ENCODE results near the gene QTRT2. TPM values are rescaled to one million over a fixed set of nuclear protein-coding genes. Genes with fewer than 3 reads are reported as not detected.

QTRT2 gene
- total RNA-seq, 4 donors from 2014 or later = 16.4 to 19.7 (median 18.9) TPM

- TF ChIP-seq POLR2AphosphoS5 (IDR thresholded peaks at IDR 0.05) (no peak), CTCF (IDR thresholded peaks at IDR 0.05) (no peak), EP300 (IDR thresholded peaks at IDR 0.05) (no peak), POLR2A (IDR thresholded peaks at IDR 0.05) (no peak)
- H3K27me3 ChIP-seq = no peaks in the 10 kb centered on the region
- no peaks in the 10 kb centered on the region for H3K4me1 ChIP-seq
- no peak overlapping the region for H3K4me3 ChIP-seq
- no peaks in the 10 kb centered on the region for H3K9me3 ChIP-seq
- H3K36me3 ChIP-seq = peaks cover 82% of the 10 kb centered on the region
- no peak for DNase-seq (ENCODE audit: low spot score in 2 of 2)
- H3K27ac ChIP-seq = no peak overlapping the region
Observed at GRCh38 chr3:114078126-114078525, 21.6 kb downstream of the QTRT2 start.

GRCh38 chr3:114079761-114080160 is 23.2 kb downstream of the QTRT2 start:
- Histone ChIP-seq H3K4me1 (no peaks in the 10 kb centered on the region), H3K27ac (no peak overlapping the region), H3K27me3 (no peaks in the 10 kb centered on the region), H3K9me3 (no peaks in the 10 kb centered on the region), H3K4me3 (no peak overlapping the region), H3K36me3 (peaks cover 77% of the 10 kb centered on the region)
- 73% methylated on average over 5 of the region's 5 CpGs for WGBS
- no peak for DNase-seq (ENCODE audit: low spot score in 2 of 2)
- TF ChIP-seq CTCF (IDR thresholded peaks at IDR 0.05) = no peak

GRCh38 chr3:114080201-114080600 is 23.7 kb downstream of the QTRT2 start:
- H3K27ac ChIP-seq = no peak overlapping the region
- H3K4me1 ChIP-seq = no peaks in the 10 kb centered on the region
- H3K4me3 ChIP-seq = no peak overlapping the region
- H3K27me3 ChIP-seq = no peaks in the 10 kb centered on the region
- peaks cover 79% of the 10 kb centered on the region for H3K36me3 ChIP-seq
- no peaks in the 10 kb centered on the region for H3K9me3 ChIP-seq
- no peak for DNase-seq (ENCODE audit: low spot score in 2 of 2)
- no peak for TF ChIP-seq POLR2A (IDR thresholded peaks at IDR 0.05)
- TF ChIP-seq CTCF (IDR thresholded peaks at IDR 0.05) = no peak
- no peak for TF ChIP-seq POLR2AphosphoS5 (IDR thresholded peaks at IDR 0.05)
- TF ChIP-seq EP300 (IDR thresholded peaks at IDR 0.05) = no peak

GRCh38 chr3:114081037-114081436 is 24.5 kb downstream of the QTRT2 start:
- H3K9me3 ChIP-seq = no peaks in the 10 kb centered on the region
- no peaks in the 10 kb centered on the region for H3K27me3 ChIP-seq
- no peak overlapping the region for H3K4me3 ChIP-seq
- H3K4me1 ChIP-seq = no peaks in the 10 kb centered on the region
- TF ChIP-seq EP300 (IDR thresholded peaks at IDR 0.05) = no peak
- no peak for TF ChIP-seq POLR2AphosphoS5 (IDR thresholded peaks at IDR 0.05)
- no peak for TF ChIP-seq CTCF (IDR thresholded peaks at IDR 0.05)
- TF ChIP-seq POLR2A (IDR thresholded peaks at IDR 0.05) = no peak
- H3K36me3 ChIP-seq = peaks cover 81% of the 10 kb centered on the region
- no peak for DNase-seq (ENCODE audit: low spot score in 2 of 2)
- H3K27ac ChIP-seq = no peak overlapping the region

GRCh38 chr3:114083112-114083511 is 26.6 kb downstream of the QTRT2 start:
- peaks cover 80% of the 10 kb centered on the region for H3K36me3 ChIP-seq
- TF ChIP-seq POLR2AphosphoS5 (IDR thresholded peaks at IDR 0.05) (no peak), EP300 (IDR thresholded peaks at IDR 0.05) (no peak), CTCF (IDR thresholded peaks at IDR 0.05) (no peak)
- 94% methylated on average over 2 of the region's 2 CpGs for WGBS
- no peak for DNase-seq (ENCODE audit: low spot score in 2 of 2)
- H3K4me3 ChIP-seq = no peak overlapping the region
- H3K9me3 ChIP-seq = no peaks in the 10 kb centered on the region
- no peaks in the 10 kb centered on the region for H3K4me1 ChIP-seq
- no peak overlapping the region for H3K27ac ChIP-seq
- H3K27me3 ChIP-seq = no peaks in the 10 kb centered on the region

Data from suprapubic skin (tissue), 4 donors.